Mesendoderm (in vitro differentiated cells): Measurements from ENCODE around the gene BMP2K.
"Not testable (repeated sequence)": the region's sequence is repeated elsewhere in the genome, so short reads cannot be mapped to it uniquely, and the experiment has no call there.

ENCODE experiments used
- DNase-seq: peaks from one replicate; pipeline ENCODE4 v3.0.0; 2013
- H2AK5ac ChIP-seq: 2 replicates; pipeline ENCODE4 v1.6.1; 2013; ENCODE audit warnings: low read length, inconsistent platforms
- H2BK120ac ChIP-seq: 2 replicates; pipeline ENCODE4 v1.6.1; 2013; ENCODE audit warnings: low read depth, mild to moderate bottlenecking, low read length, moderate library complexity, mixed read lengths
- H2BK15ac ChIP-seq: replicated peaks from 2 replicates; pipeline ENCODE4 v1.6.1; 2013; ENCODE audit warnings: low read depth, mild to moderate bottlenecking, moderate library complexity
- H2BK5ac ChIP-seq: 2 replicates; pipeline ENCODE4 v1.6.1; 2013; ENCODE audit warnings: low read length, inconsistent platforms
- H3K18ac ChIP-seq: 2 replicates; pipeline ENCODE4 v1.6.1; 2013; ENCODE audit warnings: mild to moderate bottlenecking, low read length, mixed read lengths
- H3K23ac ChIP-seq: one replicate; pipeline ENCODE4 v1.6.1; 2013; ENCODE audit warnings: low read length
- H3K27ac ChIP-seq: 2 replicates; pipeline ENCODE4 v1.5.1; 2013; ENCODE audit warnings: low read depth, mild to moderate bottlenecking, inconsistent platforms, low read length, moderate library complexity
- H3K27me3 ChIP-seq: 2 replicates; pipeline ENCODE4 v1.6.1; 2013; ENCODE audit warnings: low read length, control low read depth, mild to moderate bottlenecking, inconsistent platforms; ENCODE audit not compliant: insufficient read depth, poor library complexity
- H3K36me3 ChIP-seq: 2 replicates; pipeline ENCODE4 v1.6.1; 2013; ENCODE audit warnings: low read length, inconsistent platforms; ENCODE audit not compliant: control insufficient read depth, insufficient read depth
- H3K4ac ChIP-seq: one replicate; pipeline ENCODE4 v1.6.1; 2013; ENCODE audit warnings: low read depth, mild to moderate bottlenecking, low read length, moderate library complexity
- H3K4me1 ChIP-seq: 2 replicates; pipeline ENCODE4 v1.6.1; 2013; ENCODE audit warnings: low read depth, low read length, inconsistent platforms; ENCODE audit not compliant: control insufficient read depth
- H3K4me2 ChIP-seq: 2 replicates; pipeline ENCODE4 v1.6.1; 2013; ENCODE audit warnings: low read length
- H3K4me3 ChIP-seq: 2 replicates; pipeline ENCODE4 v1.5.1; 2013; ENCODE audit warnings: mild to moderate bottlenecking, low read length
- H3K56ac ChIP-seq: one replicate; pipeline ENCODE4 v1.6.1; 2013; ENCODE audit warnings: low read length
- H3K79me1 ChIP-seq: 2 replicates; pipeline ENCODE4 v1.6.1; 2013; ENCODE audit warnings: low read length, inconsistent platforms
- H3K79me2 ChIP-seq: 2 replicates; pipeline ENCODE4 v1.6.1; 2013; ENCODE audit warnings: mild to moderate bottlenecking, low read length; ENCODE audit not compliant: control insufficient read depth, insufficient read depth
- H3K9ac ChIP-seq: 2 replicates; pipeline ENCODE4 v1.6.1; 2013; ENCODE audit warnings: low read length, inconsistent platforms
- H4K5ac ChIP-seq: one replicate; pipeline ENCODE4 v1.6.1; 2013; ENCODE audit warnings: low read length
- H4K8ac ChIP-seq: one replicate; pipeline ENCODE4 v1.6.1; 2013; ENCODE audit warnings: low read depth, mild to moderate bottlenecking, control low read depth, low read length, moderate library complexity
- WGBS: extraction: QIAGEN DNeasy Blood & Tissue Kit; methylation state at CpG from one replicate; pipeline ENCODE4 v1.1.7; 2013; ENCODE audit warnings: low lambda C conversion rate, missing lambda C conversion rate; ENCODE audit not compliant: insufficient coverage; ENCODE audit errors: extremely low coverage; 5-methylcytosine and 5-hydroxymethylcytosine counted together

BMP2K gene

GRCh38 chr4:78840286-78840685 lies 64.1 kb downstream of the BMP2K start:
- H3K4me2 ChIP-seq, H4K5ac ChIP-seq, H2BK15ac ChIP-seq, H3K79me2 ChIP-seq, H3K4ac ChIP-seq, H3K18ac ChIP-seq, DNase-seq, H2BK5ac ChIP-seq, H3K23ac ChIP-seq, H3K27ac ChIP-seq, H2BK120ac ChIP-seq, H3K4me3 ChIP-seq, H3K36me3 ChIP-seq, H4K8ac ChIP-seq, H3K27me3 ChIP-seq, H3K79me1 ChIP-seq, H3K9ac ChIP-seq, H3K56ac ChIP-seq, H3K4me1 ChIP-seq, H2AK5ac ChIP-seq: not testable (repeated sequence)
- WGBS: no CpG with 5 or more reads among the region's 4 CpGs

- Histone ChIP-seq H4K5ac (no peak overlapping the region), H2AK5ac (no peak overlapping the region), H3K18ac (no peak overlapping the region), H3K23ac (no peak overlapping the region), H3K27me3 (no peaks in the 10 kb centered on the region), H2BK120ac (no peak overlapping the region), H3K4me3 (no peak overlapping the region), H3K4me2 (no peak overlapping the region), H3K79me2 (no peaks in the 10 kb centered on the region), H3K56ac (no peak overlapping the region), H4K8ac (no peak overlapping the region), H2BK15ac (no peak overlapping the region), H3K9ac (no peak overlapping the region), H3K4ac (no peak overlapping the region), H3K4me1 (no peaks in the 10 kb centered on the region), H3K79me1 (no peaks in the 10 kb centered on the region), H3K27ac (no peak overlapping the region), H3K36me3 (no peaks in the 10 kb centered on the region), H2BK5ac (no peak overlapping the region)
- no CpG with 5 or more reads among the region's 2 CpGs for WGBS
- no peak for DNase-seq
Measured at GRCh38 chr4:78845472-78845871, 69.3 kb downstream of the BMP2K start.

GRCh38 chr4:78846258-78846657 lies 70.1 kb downstream of the BMP2K start:
- Histone ChIP-seq H4K8ac (no peak overlapping the region), H3K23ac (no peak overlapping the region), H2BK5ac (no peak overlapping the region), H2AK5ac (no peak overlapping the region), H3K4me1 (no peaks in the 10 kb centered on the region), H2BK15ac (no peak overlapping the region), H3K36me3 (no peaks in the 10 kb centered on the region), H3K4ac (no peak overlapping the region), H3K27ac (no peak overlapping the region), H3K4me3 (no peak overlapping the region), H3K18ac (no peak overlapping the region), H4K5ac (no peak overlapping the region), H3K27me3 (no peaks in the 10 kb centered on the region), H3K79me1 (no peaks in the 10 kb centered on the region), H2BK120ac (no peak overlapping the region), H3K4me2 (no peak overlapping the region), H3K9ac (no peak overlapping the region), H3K79me2 (no peaks in the 10 kb centered on the region), H3K56ac (no peak overlapping the region)
- no peak for DNase-seq

- Histone ChIP-seq H2AK5ac (no peak overlapping the region), H2BK120ac (no peak overlapping the region), H3K27me3 (no peaks in the 10 kb centered on the region), H4K5ac (no peak overlapping the region), H3K4me2 (no peak overlapping the region), H3K23ac (no peak overlapping the region), H3K4me1 (no peaks in the 10 kb centered on the region), H2BK15ac (no peak overlapping the region), H3K79me2 (no peaks in the 10 kb centered on the region), H3K9ac (no peak overlapping the region), H3K4me3 (no peak overlapping the region), H3K56ac (no peak overlapping the region), H4K8ac (no peak overlapping the region), H3K79me1 (no peaks in the 10 kb centered on the region), H3K27ac (no peak overlapping the region), H3K36me3 (no peaks in the 10 kb centered on the region), H2BK5ac (no peak overlapping the region), H3K18ac (no peak overlapping the region), H3K4ac (no peak overlapping the region)
- DNase-seq: no peak
- no CpG with 5 or more reads among the region's 2 CpGs for WGBS
Measured at GRCh38 chr4:78862314-78862737, 86.2 kb downstream of the BMP2K start.

GRCh38 chr4:78863254-78863869 lies 87.2 kb downstream of the BMP2K start:
- Histone ChIP-seq H3K27me3 (no peaks in the 10 kb centered on the region), H3K4ac (no peak overlapping the region), H3K23ac (no peak overlapping the region), H3K79me2 (no peaks in the 10 kb centered on the region), H2AK5ac (no peak overlapping the region), H2BK120ac (no peak overlapping the region), H4K5ac (no peak overlapping the region), H3K56ac (no peak overlapping the region), H3K4me3 (no peak overlapping the region), H2BK15ac (no peak overlapping the region), H3K9ac (no peak overlapping the region), H3K27ac (no peak overlapping the region), H3K4me2 (no peak overlapping the region), H3K4me1 (no peaks in the 10 kb centered on the region), H4K8ac (no peak overlapping the region), H3K36me3 (no peaks in the 10 kb centered on the region), H2BK5ac (no peak overlapping the region), H3K18ac (no peak overlapping the region), H3K79me1 (no peaks in the 10 kb centered on the region)
- DNase-seq: no peak
- WGBS: no CpG with 5 or more reads among the region's 5 CpGs

- no peak overlapping the region for H2BK5ac ChIP-seq
- no peak overlapping the region for H3K4ac ChIP-seq
- H4K5ac ChIP-seq: no peak overlapping the region
- no peak overlapping the region for H3K18ac ChIP-seq
- no peak overlapping the region for H3K4me2 ChIP-seq
- H3K9ac ChIP-seq: no peak overlapping the region
- H3K23ac ChIP-seq: no peak overlapping the region
- no peak overlapping the region for H2BK120ac ChIP-seq
- WGBS: no CpG with 5 or more reads among the region's 2 CpGs
- no peak overlapping the region for H3K56ac ChIP-seq
- no peak overlapping the region for H4K8ac ChIP-seq
- H3K36me3 ChIP-seq: no peaks in the 10 kb centered on the region
- DNase-seq: no peak
- no peak overlapping the region for H2AK5ac ChIP-seq
- H2BK15ac ChIP-seq: no peak overlapping the region
- H3K4me3 ChIP-seq: no peak overlapping the region
- no peak overlapping the region for H3K27ac ChIP-seq
- no peaks in the 10 kb centered on the region for H3K79me1 ChIP-seq
- H3K27me3 ChIP-seq: no peaks in the 10 kb centered on the region
- no peaks in the 10 kb centered on the region for H3K79me2 ChIP-seq
- no peaks in the 10 kb centered on the region for H3K4me1 ChIP-seq
Measured at GRCh38 chr4:78863991-78864390, 87.8 kb downstream of the BMP2K start.
